ENCODE measurements around the gene ING4. TPM values are rescaled to one million over a fixed set of nuclear protein-coding genes. Genes with fewer than 3 reads are reported as not detected.
A peak's percentile ranks its signal among the peaks of the same experiment; 100 is the strongest.

ING4 gene
- total and polyA plus RNA-seq, 2 of the 13 experiments (the other 11 are each of a cell fraction or from before 2014, with no cell fraction given): 14.4 to 32.4 TPM

- TF ChIP-seq, protein P1, sequence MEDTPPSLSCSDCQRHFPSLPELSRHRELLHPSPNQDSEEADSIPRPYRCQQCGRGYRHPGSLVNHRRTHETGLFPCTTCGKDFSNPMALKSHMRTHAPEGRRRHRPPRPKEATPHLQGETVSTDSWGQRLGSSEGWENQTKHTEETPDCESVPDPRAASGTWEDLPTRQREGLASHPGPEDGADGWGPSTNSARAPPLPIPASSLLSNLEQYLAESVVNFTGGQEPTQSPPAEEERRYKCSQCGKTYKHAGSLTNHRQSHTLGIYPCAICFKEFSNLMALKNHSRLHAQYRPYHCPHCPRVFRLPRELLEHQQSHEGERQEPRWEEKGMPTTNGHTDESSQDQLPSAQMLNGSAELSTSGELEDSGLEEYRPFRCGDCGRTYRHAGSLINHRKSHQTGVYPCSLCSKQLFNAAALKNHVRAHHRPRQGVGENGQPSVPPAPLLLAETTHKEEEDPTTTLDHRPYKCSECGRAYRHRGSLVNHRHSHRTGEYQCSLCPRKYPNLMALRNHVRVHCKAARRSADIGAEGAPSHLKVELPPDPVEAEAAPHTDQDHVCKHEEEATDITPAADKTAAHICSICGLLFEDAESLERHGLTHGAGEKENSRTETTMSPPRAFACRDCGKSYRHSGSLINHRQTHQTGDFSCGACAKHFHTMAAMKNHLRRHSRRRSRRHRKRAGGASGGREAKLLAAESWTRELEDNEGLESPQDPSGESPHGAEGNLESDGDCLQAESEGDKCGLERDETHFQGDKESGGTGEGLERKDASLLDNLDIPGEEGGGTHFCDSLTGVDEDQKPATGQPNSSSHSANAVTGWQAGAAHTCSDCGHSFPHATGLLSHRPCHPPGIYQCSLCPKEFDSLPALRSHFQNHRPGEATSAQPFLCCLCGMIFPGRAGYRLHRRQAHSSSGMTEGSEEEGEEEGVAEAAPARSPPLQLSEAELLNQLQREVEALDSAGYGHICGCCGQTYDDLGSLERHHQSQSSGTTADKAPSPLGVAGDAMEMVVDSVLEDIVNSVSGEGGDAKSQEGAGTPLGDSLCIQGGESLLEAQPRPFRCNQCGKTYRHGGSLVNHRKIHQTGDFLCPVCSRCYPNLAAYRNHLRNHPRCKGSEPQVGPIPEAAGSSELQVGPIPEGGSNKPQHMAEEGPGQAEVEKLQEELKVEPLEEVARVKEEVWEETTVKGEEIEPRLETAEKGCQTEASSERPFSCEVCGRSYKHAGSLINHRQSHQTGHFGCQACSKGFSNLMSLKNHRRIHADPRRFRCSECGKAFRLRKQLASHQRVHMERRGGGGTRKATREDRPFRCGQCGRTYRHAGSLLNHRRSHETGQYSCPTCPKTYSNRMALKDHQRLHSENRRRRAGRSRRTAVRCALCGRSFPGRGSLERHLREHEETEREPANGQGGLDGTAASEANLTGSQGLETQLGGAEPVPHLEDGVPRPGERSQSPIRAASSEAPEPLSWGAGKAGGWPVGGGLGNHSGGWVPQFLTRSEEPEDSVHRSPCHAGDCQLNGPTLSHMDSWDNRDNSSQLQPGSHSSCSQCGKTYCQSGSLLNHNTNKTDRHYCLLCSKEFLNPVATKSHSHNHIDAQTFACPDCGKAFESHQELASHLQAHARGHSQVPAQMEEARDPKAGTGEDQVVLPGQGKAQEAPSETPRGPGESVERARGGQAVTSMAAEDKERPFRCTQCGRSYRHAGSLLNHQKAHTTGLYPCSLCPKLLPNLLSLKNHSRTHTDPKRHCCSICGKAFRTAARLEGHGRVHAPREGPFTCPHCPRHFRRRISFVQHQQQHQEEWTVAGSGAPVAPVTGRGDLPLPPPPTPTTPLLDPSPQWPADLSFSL (CRISPR knock-in tag; IDR thresholded peaks at IDR 0.05): no peak
- TF ChIP-seq FOSL1 (CRISPR knock-in tag; IDR thresholded peaks at IDR 0.05; ENCODE audit: borderline replicate concordance) (no peak), ZNF546 (CRISPR knock-in tag; conservative IDR thresholded peaks at IDR 0.05) (no peak), ZKSCAN5 (CRISPR knock-in tag; IDR thresholded peaks at IDR 0.05) (no peak), ZEB1 (IDR thresholded peaks at IDR 0.05; ENCODE audit: insufficient replicate concordance, low read depth) (no peak)
These were observed 38.3 kb upstream of the ING4 start (continued) for GRCh38 chr12:6701078-6701768.

GRCh38 chr12:6700646-6701051, 37.7 kb upstream of the ING4 start, which contains the start of gene PIANP:
Gene PIANP (minus strand): TSS chr12:6700815. CDS start chr12:6698061, 2,754 bp downstream.
- WGBS (ENCODE audit: low lambda C conversion rate): 2% methylated on average over 21 of the region's 43 CpGs
- intact Hi-C loops (cut with micrococcal nuclease; ENCODE audit: unreplicated experiment): no loop called here
- no peak for FAIRE-seq
- no peak for DNase-seq (ENCODE audit: low spot score)
- H3K36me3 ChIP-seq (replicated peaks in 1 of 2; ENCODE audit: control insufficient read depth in 1 of 2, insufficient read depth in 2 of 2, low read length in 2 of 2): no peaks in the 10 kb centered on the region
- H4K20me1 ChIP-seq (ENCODE audit: insufficient read depth, low read length): no peaks in the 10 kb centered on the region
- CTCF ChIA-PET (ENCODE audit: low intra/inter-chr PET ratio, low total read pairs): no interaction called here
- peaks cover 6 to 64% of the 10 kb centered on the region in 2 experiments for H3K27me3 ChIP-seq (ENCODE audit: control insufficient read depth in 1 of 2, insufficient read depth in 2 of 2, low read length in 2 of 2)
- in situ Hi-C loops (cut with HindIII; ENCODE audit: extremely low pct_ligation_motif_present, low pct_unique_long_range_greater_than_20kb): no loop called here
- H3K4me1 ChIP-seq (ENCODE audit: insufficient read depth, low read length): peaks cover 27% of the 10 kb centered on the region
- no peak within 1 kb of the TSS for H3K27ac ChIP-seq (ENCODE audit: extremely low read length, insufficient read depth, low read length)
- POLR2A ChIA-PET: no interaction called here
- no peak within 1 kb of the TSS for H2AFZ ChIP-seq (ENCODE audit: low read length)
- BruUV-seq (replicated peaks): no TSS peak
- peak; percentile 63 for ATAC-seq
- H3K4me3 ChIP-seq (replicated peaks in 1 of 3; ENCODE audit: insufficient read depth in 1 of 3, low read depth in 2 of 3, low read length in 3 of 3): peak within 1 kb of the TSS; percentile 40 to 74 (median 45); a peak in 5 of 6 replicates
- no peaks in the 10 kb centered on the region for H3K79me2 ChIP-seq (ENCODE audit: insufficient read depth, low read length)
- H3K4me2 ChIP-seq (ENCODE audit: low read depth, low read length): peak within 1 kb of the TSS; percentile 94
- peak within 1 kb of the TSS; percentile 40 for H3K9ac ChIP-seq (ENCODE audit: insufficient read depth, low read depth, low read length)
- no peaks in the 10 kb centered on the region for H3K9me3 ChIP-seq (ENCODE audit: low read length)
- TF ChIP-seq ZBTB2 (CRISPR knock-in tag; IDR thresholded peaks at IDR 0.05; ENCODE audit: low read depth) (0 out of 2 replicates have a peak, but pooled peaks have one; percentile 22), TAF15 (IDR thresholded peaks at IDR 0.05; ENCODE audit: low read depth, low read length, poor library complexity, severe bottlenecking) (no peak), JUNB (CRISPR knock-in tag; IDR thresholded peaks at IDR 0.05; ENCODE audit: borderline replicate concordance) (no peak), MAZ (IDR thresholded peaks at IDR 0.05; ENCODE audit: borderline replicate concordance, low read depth, low read length) (no peak), MAZ (CRISPR knock-in tag; IDR thresholded peaks at IDR 0.05; ENCODE audit: low read depth) (peak; percentile 6; the same call in 1 of the 2 replicates), TRIM24 (CRISPR knock-in tag; IDR thresholded peaks at IDR 0.05) (no peak)
- TF ChIP-seq, protein P2, sequence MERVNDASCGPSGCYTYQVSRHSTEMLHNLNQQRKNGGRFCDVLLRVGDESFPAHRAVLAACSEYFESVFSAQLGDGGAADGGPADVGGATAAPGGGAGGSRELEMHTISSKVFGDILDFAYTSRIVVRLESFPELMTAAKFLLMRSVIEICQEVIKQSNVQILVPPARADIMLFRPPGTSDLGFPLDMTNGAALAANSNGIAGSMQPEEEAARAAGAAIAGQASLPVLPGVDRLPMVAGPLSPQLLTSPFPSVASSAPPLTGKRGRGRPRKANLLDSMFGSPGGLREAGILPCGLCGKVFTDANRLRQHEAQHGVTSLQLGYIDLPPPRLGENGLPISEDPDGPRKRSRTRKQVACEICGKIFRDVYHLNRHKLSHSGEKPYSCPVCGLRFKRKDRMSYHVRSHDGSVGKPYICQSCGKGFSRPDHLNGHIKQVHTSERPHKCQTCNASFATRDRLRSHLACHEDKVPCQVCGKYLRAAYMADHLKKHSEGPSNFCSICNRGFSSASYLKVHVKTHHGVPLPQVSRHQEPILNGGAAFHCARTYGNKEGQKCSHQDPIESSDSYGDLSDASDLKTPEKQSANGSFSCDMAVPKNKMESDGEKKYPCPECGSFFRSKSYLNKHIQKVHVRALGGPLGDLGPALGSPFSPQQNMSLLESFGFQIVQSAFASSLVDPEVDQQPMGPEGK (CRISPR knock-in tag; IDR thresholded peaks at IDR 0.05): peak; percentile 57; the same call in 1 of the 2 replicates
